ENCODE results near the gene IGLL5. TPM values are rescaled to one million over a fixed set of nuclear protein-coding genes. Genes with fewer than 3 reads are reported as not detected.

The IGLL5 gene
- total RNA-seq, 1 donor from 2014 or later: not detected

- H3K36me3 Mint-ChIP-seq: no peaks in the 10 kb centered on the region
- H3K27ac Mint-ChIP-seq: no peak overlapping the region
- no peak overlapping the region for H3K4me3 Mint-ChIP-seq
- H3K4me1 Mint-ChIP-seq: no peaks in the 10 kb centered on the region
- no peaks in the 10 kb centered on the region for H3K9me3 Mint-ChIP-seq
- H3K27me3 Mint-ChIP-seq (ENCODE audit: low read depth): peaks cover 73% of the 10 kb centered on the region
- DNase-seq (ENCODE audit: low spot score in 2 of 2, unreplicated experiment in 2 of 2): no peak
- no peak for TF ChIP-seq CTCF (IDR thresholded peaks at IDR 0.05; ENCODE audit: unreplicated experiment)
These were observed 27.4 kb downstream of the IGLL5 start for GRCh38 chr22:22914726-22915669.

GRCh38 chr22:22915670-22916035 is 28.0 kb downstream of the IGLL5 start:
- Mint-ChIP-seq H3K27me3 (ENCODE audit: low read depth) (peaks cover 67% of the 10 kb centered on the region), H3K4me1 (no peaks in the 10 kb centered on the region), H3K27ac (no peak overlapping the region), H3K36me3 (no peaks in the 10 kb centered on the region), H3K9me3 (no peaks in the 10 kb centered on the region), H3K4me3 (no peak overlapping the region)
- TF ChIP-seq CTCF (IDR thresholded peaks at IDR 0.05; ENCODE audit: unreplicated experiment): no peak
- no peak for DNase-seq (ENCODE audit: low spot score in 2 of 2, unreplicated experiment in 2 of 2)

- Mint-ChIP-seq H3K4me1 (no peaks in the 10 kb centered on the region), H3K9me3 (no peaks in the 10 kb centered on the region), H3K36me3 (no peaks in the 10 kb centered on the region), H3K27ac (no peak overlapping the region), H3K27me3 (ENCODE audit: low read depth) (peaks cover 61% of the 10 kb centered on the region), H3K4me3 (no peak overlapping the region)
- no peak for DNase-seq (ENCODE audit: low spot score in 2 of 2, unreplicated experiment in 2 of 2)
- TF ChIP-seq CTCF (IDR thresholded peaks at IDR 0.05; ENCODE audit: unreplicated experiment): no peak
These were observed 28.8 kb downstream of the IGLL5 start for GRCh38 chr22:22916215-22916951.

GRCh38 chr22:22916952-22917290 is 29.3 kb downstream of the IGLL5 start:
- Mint-ChIP-seq H3K9me3 (no peaks in the 10 kb centered on the region), H3K27ac (no peak overlapping the region), H3K4me1 (no peaks in the 10 kb centered on the region), H3K27me3 (ENCODE audit: low read depth) (peaks cover 60% of the 10 kb centered on the region), H3K36me3 (no peaks in the 10 kb centered on the region), H3K4me3 (no peak overlapping the region)
- no peak for TF ChIP-seq CTCF (IDR thresholded peaks at IDR 0.05; ENCODE audit: unreplicated experiment)
- no peak for DNase-seq (ENCODE audit: low spot score in 2 of 2, unreplicated experiment in 2 of 2)

- Mint-ChIP-seq H3K27ac (no peak overlapping the region), H3K27me3 (ENCODE audit: low read depth) (peaks cover 60% of the 10 kb centered on the region), H3K9me3 (no peaks in the 10 kb centered on the region), H3K4me1 (no peaks in the 10 kb centered on the region), H3K4me3 (no peak overlapping the region), H3K36me3 (no peaks in the 10 kb centered on the region)
- TF ChIP-seq CTCF (IDR thresholded peaks at IDR 0.05; ENCODE audit: unreplicated experiment): no peak
- DNase-seq (ENCODE audit: low spot score in 2 of 2, unreplicated experiment in 2 of 2): no peak
These were observed 29.8 kb downstream of the IGLL5 start for GRCh38 chr22:22917377-22917776.

Measured in mesothelial cell of epicardium (in vitro differentiated cells).